Activated CD8-positive, alpha-beta memory T cell treated with anti-CD3 and anti-CD28 coated beads for 1 hour (primary cell): ENCODE data around the gene LTBP1.
"Not testable (repeated sequence)": the region's sequence is repeated elsewhere in the genome, so short reads cannot be mapped to it uniquely, and the experiment has no call there.

Experiments used
- DNase-seq, 2 donors: peaks; one replicate each; pipeline ENCODE4 v3.0.0-alpha.2; 2020; ENCODE audit warnings: low read depth in 1 of 2; ENCODE audit errors: extremely low read depth in 1 of 2

Gene LTBP1, protein sequence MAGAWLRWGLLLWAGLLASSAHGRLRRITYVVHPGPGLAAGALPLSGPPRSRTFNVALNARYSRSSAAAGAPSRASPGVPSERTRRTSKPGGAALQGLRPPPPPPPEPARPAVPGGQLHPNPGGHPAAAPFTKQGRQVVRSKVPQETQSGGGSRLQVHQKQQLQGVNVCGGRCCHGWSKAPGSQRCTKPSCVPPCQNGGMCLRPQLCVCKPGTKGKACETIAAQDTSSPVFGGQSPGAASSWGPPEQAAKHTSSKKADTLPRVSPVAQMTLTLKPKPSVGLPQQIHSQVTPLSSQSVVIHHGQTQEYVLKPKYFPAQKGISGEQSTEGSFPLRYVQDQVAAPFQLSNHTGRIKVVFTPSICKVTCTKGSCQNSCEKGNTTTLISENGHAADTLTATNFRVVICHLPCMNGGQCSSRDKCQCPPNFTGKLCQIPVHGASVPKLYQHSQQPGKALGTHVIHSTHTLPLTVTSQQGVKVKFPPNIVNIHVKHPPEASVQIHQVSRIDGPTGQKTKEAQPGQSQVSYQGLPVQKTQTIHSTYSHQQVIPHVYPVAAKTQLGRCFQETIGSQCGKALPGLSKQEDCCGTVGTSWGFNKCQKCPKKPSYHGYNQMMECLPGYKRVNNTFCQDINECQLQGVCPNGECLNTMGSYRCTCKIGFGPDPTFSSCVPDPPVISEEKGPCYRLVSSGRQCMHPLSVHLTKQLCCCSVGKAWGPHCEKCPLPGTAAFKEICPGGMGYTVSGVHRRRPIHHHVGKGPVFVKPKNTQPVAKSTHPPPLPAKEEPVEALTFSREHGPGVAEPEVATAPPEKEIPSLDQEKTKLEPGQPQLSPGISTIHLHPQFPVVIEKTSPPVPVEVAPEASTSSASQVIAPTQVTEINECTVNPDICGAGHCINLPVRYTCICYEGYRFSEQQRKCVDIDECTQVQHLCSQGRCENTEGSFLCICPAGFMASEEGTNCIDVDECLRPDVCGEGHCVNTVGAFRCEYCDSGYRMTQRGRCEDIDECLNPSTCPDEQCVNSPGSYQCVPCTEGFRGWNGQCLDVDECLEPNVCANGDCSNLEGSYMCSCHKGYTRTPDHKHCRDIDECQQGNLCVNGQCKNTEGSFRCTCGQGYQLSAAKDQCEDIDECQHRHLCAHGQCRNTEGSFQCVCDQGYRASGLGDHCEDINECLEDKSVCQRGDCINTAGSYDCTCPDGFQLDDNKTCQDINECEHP (N-terminal part only)

DNA sequence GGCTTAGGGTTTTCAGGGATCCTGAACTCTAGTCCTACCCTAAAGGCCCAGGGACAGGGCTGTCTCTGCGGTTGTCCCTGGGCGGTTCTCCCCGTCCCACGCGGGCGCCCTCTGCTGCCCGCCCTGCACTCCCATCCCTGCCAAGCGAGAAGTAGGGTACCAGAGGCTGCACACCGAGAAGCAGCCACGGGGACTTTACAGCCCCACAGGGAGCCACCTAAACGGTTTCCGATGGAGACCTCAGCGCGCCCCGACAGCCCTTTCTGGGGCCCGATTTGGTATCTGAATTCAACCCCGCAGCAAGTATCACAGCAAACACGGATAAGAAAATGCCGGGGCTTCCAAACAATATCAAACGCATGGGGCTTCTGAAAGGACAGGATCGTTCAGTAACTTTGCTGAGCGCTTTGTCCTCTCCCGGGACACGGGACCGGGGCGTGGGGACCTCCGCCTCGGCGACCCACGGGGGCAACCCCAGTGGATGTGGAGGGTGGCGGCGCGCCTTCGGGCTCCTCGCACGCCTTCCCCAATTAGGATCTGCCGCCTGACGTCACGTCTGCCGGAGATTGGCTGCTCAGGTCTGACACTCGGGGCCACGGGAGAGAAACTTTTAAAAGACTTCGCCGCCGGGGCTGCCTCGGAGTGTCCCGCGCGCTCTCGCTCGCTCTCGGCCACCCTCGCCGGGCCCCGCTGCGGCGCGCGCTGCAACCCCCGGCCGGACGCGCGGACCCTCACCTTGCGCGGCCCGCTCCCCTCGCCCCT lies at the start of gene LTBP1:
TSS of gene LTBP1 (plus strand) at position 640 of the 762 bp plus-strand sequence. CDS start 372 bp downstream, outside the sequence.
- peak in 1 of 2 donors; percentile 13 for DNase-seq

DNA sequence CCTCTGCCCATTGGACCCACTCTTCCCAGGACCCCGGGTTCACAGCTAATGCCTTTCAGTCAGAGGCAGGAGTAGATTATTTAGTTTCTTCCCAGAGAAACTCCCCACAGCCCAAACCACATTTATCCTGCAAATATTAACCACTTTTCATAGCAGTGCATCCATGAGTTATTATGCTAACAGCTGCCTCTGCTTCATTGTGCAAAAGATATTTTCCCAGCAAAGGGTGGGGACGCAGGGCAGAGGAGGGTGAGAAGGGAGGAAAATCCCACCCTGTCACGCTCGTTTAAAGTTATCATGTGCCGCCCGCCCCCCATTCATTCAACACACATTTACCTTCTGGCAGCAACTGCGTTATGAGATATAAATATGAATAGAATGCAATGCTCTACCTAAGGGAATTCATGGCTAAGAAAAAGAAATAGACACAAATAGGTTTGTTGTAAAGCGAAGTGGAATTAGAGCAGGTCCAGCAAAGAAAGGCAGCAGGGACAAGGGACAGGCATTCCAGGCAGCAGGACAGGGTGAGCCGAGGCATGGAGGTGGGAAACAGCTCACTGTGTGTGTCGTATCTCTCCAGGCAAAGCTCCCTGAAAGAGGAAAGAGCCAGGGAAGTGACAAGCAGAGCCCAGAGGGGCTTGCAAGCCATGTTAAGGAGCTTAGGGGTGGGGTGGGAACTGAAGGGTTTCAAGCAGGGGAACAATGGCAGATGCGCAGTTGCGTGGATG lies 46.3 kb upstream of the LTBP1 start:
- DNase-seq: no peak

DNA sequence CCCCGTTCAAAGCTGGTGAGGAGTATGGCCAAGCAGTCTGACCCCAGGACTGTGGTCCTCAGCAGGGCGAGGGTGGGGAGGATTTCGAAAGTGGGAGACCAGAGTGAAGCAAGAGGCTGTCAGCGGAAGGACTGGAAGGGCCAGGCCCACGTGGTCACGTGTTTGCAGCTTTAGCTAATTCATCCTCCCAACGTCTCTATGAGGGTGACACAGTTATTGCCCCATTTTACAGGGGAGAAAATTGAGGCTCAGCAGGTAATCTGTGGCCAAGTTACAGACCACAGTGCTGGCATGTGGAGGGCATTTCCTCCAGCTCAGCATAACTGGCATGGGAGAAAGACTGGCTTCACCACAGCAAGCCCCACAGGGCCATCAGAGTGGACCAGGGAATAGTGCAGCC lies 45.4 kb upstream of the LTBP1 start:
- no peak for DNase-seq

DNA sequence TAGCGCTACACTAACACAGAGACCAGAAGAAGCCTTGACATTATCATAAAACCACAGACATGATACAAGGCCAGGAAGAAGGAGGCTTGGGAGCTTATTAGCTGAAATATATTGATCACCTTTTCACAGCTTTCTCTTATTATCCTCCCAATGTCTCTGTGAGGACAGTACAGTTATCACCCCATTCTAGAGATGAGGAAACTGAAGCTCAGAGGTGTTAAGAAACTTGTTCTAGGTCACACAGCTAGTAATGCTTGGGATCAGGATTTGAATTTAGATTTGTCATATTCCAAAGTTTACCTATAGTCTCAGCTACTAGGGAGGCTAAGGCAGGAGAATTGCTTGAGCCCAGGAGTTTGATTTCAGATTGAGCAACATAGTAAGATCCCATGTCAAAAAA lies 44.6 kb upstream of the LTBP1 start:
- DNase-seq: no peak

DNA sequence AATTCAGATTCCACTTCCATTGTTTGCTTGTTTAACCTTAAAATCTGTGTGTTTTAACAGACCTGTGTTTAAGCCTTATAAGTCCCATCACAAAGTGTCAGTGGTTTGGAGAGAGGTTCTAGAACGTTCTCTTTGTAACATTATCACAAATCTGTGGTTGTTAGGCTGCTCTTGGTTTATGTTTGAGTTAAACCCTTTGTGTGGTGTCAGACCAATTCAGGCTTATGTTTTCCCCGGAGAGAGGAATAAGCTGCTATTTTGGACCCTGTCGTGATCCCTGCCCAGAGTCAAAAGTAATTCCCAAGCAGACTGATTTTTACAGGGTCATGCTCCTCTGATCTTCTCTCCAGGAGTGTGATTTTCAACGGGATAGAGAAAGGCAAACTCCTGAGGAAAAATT lies 43.8 kb upstream of the LTBP1 start:
- DNase-seq: no peak

DNA sequence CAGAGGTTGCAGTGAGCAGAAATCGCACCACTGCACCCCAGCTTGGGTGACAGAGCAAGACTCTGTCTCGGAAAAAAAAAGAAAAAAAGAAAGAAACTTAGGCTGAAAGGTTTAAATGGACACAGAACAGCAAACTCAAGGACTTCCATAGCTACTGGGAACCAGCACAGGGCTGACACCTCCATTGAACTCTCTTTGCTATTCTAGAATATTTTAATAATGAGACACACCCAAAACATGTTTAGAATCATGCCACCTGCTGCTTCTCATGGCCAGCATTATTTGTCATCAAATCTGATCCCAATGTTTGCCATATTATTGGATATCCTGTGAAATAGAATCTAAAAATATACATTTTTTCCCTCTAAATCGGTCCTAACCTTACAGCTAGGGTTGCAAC lies 42.7 kb upstream of the LTBP1 start:
- no peak for DNase-seq

DNA sequence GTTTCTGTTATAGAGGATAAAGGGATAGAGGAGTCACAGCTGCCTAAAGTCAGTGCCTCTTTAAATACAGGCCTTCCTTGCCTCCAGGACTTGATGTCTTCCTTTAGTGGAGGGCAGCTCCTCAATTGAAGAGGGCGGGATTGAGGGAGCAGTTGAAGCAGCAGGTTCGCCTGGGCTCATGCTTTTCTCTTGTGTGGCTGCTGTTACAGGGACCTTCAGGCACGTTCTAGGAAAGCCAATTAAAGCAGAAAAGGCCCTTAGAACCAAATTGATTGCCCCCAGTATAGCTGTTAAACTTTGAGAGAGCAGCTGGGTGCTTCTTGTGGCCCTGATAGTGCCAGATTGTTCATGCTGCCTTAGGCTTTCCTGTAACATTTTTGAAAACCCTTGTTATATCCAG lies 42.0 kb upstream of the LTBP1 start:
- no peak for DNase-seq

DNA sequence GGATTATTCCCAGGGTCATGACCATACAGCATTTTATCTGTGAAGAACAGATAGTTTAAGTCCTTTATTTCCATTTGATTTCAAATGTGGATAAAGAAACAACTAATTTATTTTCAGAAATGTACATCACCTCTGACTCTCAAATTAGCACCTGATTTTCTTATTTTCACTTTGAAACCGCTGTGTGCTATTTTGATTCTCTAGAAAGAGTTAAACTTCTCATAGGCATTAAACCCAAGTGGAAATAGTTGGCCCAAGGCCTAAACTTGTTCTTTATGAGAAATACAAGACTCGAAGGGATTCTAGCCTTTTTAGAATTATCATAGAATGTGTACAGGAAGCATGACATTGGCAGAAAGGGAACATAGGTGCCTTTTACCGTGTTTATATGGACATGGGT lies 41.5 kb upstream of the LTBP1 start:
- no peak for DNase-seq

DNA sequence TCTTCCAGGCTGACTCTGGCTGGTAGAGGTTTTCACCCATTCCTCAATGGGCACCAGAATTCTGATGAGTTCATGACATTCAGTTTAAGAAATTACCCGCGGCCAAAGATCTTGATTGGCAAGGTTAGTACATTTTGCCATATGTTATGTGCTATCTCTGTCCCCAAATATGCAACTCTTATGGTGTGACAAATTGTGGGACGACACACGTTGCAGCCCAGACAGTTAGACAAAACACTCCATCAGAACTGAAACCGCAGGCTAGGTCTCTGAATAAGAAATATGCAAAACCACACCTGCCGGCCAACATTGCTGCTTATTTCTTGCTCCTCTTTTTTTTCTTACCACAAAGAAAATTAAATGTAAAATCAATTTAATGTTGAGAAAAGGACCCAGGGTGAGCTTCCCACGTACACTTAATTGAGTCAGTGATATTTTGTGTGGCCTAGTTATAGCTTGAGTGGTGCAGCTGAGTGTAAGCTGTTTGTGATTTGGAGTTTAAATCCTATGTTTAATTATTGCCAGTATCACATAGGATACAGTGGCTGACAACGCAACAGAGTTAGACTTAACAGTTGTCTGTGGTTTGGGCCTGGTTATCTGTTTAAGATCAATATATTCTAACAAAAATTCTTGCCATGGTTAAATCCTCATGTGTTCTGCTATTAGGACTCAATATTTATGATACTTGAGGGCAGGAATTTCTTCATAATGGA lies 35.7 kb upstream of the LTBP1 start:
- DNase-seq: no peak

DNA sequence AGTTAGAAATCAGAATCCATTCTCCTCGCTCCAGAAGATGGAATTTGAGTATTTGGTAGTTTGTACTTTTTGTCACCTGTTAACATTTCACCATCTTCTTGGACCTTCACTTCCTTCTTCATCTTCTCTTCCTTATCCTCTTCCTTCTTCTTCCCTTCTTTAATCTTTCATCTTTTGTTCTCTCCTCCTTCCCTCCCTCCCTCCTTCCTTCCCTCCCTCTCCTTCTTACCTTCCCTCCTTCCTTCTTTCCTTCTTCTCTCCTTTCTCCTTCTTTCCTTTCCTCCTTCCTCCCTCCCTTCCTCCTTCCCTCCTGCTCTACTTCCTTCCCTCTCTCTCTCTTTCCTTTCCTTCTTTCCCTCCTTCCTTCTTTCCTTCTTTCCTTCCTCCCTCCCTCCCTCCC lies 31.1 kb upstream of the LTBP1 start:
- no peak for DNase-seq

DNA sequence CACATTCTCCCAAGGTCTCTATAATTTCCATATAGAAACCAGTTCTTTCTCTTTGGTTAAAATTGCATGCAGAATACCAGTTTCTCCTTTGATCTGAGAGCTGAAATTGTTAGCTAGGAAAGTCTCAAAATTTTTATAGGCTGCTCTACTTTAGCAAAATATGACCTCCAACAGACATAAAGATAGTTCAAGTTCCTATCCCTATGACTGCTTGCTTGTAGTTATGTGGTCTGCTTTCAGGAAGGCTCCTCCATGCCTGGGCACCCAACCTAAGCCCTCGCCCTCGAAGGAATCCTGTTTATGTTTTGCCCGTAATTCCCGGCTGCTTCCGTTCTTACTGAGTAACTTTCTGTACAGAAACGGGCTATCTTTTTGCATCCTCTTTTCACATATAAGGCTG lies 28.0 kb upstream of the LTBP1 start:
- no peak for DNase-seq

DNA sequence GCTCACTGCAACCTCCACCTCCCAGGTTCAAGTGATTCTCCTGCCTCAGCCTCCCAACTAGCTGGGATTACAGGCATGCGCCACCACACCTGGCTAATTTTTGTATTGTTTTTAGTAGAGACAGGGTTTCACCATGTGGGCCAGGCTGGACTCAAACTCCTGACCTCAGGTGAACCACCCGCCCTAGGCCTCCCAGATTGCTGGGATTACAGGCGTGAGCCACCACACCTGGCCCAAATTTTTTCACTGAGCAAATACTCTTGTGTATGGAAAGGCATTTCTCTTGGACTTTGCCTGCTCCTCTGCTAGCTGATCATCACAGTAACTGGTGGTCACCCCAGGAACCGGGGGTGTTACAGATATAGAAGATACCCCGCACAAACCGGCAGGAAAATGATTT lies 26.9 kb upstream of the LTBP1 start:
- DNase-seq: not testable (repeated sequence)

DNA sequence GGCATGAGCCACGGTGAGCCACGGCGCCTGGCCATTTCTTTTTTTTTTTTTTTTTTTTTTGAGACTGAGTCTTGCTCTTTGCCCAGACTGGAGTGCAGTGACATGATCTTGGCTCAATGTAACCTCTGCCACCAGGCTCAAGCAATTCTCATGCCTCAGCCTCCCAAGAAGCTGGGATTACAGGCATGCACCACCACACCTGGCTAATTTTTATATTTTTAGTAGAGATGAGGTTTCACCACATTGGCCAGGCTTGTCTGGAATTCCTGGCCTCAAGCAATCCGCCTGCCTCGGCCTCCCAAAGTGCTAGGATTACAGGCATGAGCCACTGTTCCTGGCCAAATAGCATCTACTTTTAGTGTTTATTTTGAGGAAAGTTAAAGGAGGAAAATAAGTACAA lies 25.3 kb upstream of the LTBP1 start:
- not testable (repeated sequence) for DNase-seq

DNA sequence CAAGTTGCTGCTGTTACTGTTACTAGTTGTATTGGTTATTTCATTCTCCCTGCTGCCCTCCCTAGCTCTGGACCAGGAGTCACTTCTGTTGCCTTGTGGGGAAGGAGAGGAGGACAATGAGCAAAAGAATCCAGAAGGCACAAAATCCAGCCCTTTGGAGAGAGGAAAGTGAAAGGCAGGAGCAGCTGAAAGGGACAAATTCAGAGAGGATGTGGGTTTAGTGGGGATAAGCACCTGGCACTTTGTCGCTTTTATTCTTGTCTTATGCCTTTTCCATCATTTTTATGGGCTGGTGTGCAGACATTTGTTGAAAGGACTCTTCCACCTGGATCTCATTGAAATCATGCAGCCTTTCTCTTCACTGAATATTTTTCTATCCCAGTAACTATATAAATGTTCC lies 24.3 kb upstream of the LTBP1 start:
- no peak for DNase-seq

DNA sequence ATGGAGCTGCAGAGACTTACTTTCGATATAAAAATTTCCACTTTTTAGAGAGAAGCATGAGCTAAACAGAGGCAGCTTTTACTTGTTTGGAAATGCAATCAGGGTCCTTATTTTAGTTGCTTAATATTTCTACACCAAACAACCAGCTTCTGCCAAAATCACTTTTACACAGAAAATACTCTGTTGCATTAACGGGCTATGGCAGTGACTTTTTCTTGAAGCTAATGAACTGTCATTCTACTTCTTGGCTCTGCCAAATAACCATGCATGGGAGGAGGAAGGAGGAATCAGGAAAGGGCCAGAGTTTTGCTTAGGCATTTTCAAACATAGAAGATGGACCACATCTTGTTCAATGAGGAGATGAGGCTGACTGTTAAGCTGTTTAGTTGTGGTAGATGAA lies 23.6 kb upstream of the LTBP1 start:
- no peak for DNase-seq

DNA sequence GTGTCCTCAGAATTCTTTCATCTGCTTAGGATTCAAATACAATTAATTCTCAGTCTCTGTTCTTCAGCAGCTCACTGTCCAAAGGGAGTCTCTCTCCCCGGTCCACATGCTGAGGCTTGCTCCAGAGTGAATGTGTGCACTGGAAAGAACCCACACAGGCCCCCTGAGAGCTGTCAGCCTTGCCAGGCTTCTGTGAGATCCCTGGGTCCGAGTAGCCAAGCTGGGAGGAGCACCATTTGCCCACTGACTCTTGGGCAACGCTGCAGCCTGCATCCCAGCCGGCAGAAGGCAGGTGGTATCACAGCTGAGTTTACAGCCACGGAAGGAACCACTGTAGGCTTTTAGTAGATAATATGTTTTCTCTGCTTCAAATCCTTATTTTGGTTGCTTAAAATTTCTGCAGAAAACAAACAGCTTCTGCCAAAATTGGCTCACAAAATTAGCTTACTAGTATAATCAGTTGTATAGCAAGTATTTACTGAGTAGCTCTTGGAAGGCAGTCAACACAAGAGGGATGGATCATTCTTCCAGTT lies 21.4 kb upstream of the LTBP1 start:
- no peak for DNase-seq

DNA sequence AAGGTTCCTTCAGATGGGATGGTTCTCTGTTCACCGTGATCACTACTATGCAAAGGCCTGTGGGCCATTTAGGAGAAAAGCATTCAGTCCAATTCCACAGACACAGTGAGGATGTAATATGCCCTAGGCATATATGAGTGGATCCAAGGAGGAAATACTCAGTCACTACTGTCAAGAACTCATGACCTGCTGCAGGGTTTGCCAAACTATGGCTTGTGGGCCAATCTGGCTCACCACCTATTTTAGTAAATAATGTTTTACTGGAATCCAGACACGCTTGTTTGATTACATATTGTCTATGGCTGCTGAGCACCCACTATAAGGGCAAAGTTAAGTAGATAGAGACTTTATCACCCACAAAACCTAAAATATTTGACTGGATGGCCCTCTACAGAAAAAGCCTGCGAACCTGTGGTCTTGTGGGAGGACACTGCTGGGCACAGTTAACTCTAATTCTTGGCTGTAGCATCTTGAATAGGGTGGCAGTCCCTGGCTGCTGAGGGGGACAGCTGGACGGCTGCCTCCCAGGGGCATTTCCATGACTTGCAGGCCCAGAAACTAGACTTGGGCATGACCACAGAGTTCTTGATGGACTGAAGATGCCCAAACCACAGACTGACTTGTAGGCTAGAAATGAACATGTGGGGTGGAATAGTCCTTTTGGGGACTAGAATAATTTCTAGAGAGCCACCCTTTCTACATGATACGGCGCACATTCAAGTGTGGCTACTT lies 20.6 kb upstream of the LTBP1 start:
- DNase-seq: no peak

DNA sequence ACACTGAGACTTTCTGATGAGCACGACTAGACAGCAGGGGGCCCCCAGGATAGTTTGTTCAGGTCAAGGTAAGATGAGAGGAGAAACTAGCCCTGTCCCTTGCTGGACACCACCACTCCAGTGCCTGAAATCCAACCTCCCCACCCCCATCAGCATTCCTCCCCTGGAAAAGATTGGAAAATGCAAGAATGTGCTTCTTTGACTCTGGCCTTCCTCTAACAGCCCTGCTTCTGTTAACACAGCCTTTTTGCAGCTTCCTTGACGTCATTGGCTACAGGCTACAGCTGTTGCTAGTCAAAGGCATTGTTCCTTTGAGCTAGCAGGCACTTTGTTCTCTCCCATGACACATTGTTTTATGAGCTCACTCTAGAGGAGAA lies 20.1 kb upstream of the LTBP1 start:
- DNase-seq: no peak
